T follicular helper cell (primary cell): ENCODE results near the gene PTAR1.

Experiments used
- DNase-seq: peaks from one replicate; pipeline ENCODE4 v3.0.0-alpha.2; 2020; ENCODE audit warnings: low read depth

PTAR1 gene

DNA sequence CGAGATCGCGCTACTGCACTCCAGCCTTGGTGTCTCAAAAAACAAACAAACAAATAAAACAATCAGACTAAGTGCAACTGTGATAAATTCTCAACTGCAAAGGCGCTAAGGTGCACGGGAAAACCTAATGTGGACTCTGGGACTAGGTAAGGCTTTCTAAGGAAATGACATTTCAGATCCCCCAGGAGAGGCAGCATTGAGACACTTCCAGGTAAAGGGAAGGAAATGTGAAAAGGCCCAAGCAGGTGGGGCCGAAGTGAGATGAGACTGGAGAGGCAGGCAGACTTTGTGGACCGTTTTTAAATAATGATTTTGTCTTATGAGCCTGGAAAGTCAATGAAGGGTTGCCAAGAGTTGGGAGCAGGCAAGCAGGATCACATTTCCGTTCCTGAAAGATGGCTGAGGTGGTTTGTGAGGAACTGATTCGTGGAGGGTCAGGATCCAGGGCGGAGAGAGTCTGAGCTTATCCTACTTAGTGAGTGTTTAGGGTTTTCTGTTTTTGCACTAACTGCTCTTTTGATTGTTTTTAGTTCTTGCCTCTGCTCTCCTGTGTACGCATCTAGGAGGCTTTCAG, 85.6 kb downstream of the PTAR1 start:
- no peak for DNase-seq

- no peak for DNase-seq
Observed at GRCh38 chr9:69673311-69673640, 86.5 kb downstream of the PTAR1 start.

DNA sequence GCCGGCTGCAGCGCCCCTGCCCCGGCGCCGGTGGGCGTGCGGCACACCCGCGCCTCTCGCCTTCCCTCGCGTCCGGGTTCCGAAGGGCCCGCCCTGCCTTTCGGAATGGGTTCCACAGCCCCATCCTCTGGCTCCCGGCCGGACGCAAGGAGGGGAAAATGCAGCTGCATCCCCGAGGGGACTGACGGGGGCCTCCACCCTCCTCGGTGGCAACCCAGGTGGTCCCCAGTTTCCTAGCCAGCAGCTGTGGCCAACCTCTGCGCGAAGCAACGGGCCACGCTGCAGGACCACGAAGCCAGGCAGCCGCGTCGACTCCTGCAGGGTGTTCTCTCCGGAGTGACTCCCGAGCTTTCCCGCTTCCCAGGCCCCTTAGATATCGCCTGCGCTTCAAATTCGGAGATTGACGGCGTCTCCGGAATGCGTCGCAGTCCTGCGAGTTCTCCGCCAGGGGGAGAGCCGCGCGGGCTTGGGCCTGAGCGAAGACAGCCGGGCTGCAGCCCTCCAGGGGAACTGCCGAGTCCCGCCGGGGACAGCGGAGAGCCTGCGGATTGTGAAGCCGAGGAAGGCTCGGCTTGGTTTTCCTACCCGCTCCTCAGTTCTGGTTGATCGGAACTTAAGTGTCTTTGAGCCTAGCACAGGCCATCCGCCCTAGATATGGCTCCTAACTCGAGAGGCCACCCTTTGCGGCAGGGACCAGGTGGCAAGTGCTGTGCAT, 87.1 kb downstream of the PTAR1 start:
- peak; percentile 60 for DNase-seq

DNA sequence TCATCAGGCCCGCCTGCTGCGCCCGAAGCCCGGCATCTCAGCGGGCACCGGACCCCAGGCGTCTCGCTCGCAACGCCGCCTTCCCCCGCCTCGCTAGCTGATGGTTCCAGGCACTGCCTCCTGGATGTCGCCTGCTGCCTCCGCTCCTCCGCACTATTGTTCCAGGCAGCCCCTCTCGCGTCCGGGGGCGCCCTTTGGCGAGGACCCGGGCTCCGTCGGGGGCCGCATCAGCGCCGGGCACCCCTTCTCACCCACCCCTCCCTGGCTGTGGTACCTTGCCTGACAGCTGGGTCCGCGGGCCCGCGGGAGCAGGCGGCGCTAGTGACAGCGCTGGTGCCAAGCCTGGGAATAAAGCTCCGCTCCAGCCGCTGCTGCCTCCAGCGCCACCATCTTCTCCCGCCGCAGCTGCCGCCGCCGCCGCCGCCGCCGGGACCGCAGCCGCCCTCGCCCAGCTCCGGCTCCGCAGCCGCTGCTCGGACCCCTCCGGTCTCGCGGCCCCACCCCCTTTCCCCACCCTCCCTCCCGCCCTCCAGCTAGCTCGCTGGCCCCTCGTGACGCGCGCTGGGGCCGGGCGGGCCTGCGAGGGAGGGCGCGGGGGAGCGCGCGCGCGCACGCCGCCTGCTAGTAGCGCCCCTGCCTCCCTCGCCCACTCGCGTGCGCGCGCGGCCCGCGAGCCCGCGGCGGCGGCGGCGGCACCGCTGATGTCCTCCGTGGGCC, 87.8 kb downstream of the PTAR1 start, which contains the start of gene APBA1:
APBA1 (minus strand) TSS at position 493 of the 717 bp plus-strand sequence.
- peak; percentile 18 for DNase-seq

- no peak for DNase-seq
Observed at GRCh38 chr9:69671311-69671878, 88.4 kb downstream of the PTAR1 start.

GRCh38 chr9:69667306-69667705, 92.5 kb downstream of the PTAR1 start:
- DNase-seq, result no peak

DNA sequence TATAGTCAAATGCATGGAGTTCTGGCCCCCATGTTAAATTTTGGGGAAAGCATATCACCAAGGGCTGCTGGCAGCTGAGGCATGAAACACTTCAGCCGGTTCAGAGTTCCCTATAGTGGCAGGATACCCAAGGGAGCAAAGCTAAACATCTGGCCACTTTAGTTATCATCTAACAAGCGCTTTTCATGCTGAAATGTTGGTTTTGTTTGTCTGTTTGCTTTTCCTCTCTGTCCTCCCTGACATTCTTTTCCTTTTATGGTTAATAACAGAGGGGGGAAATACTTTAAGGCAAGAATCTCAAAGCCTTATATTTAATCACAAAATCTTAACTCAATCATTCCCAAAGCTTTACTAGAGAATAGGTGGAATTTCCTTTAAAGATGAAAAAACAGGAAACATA, 99.5 kb downstream of the PTAR1 start:
- no peak for DNase-seq
